CD4-positive, alpha-beta T cell treated with Interleukin-2 at 100 ng/mL for 4 hours (primary cell): ENCODE measurements around the gene CHCHD5.

Experiments
- DNase-seq: peaks from one replicate; pipeline ENCODE4 v3.0.0-alpha.2; 2020; ENCODE audit warnings: low spot score

The CHCHD5 gene

GRCh38 chr2:112625474-112626114 is 41.2 kb downstream of the CHCHD5 start:
- DNase-seq: no peak

- peak; percentile 66 for DNase-seq
Measured at GRCh38 chr2:112626604-112627059, 42.2 kb downstream of the CHCHD5 start.

- peak; percentile 38 for DNase-seq
Measured at GRCh38 chr2:112627060-112628040, 42.9 kb downstream of the CHCHD5 start.

- no peak for DNase-seq
Measured at GRCh38 chr2:112629224-112629623, 44.8 kb downstream of the CHCHD5 start.

- no peak for DNase-seq
Measured at GRCh38 chr2:112629823-112630222, 45.4 kb downstream of the CHCHD5 start.

- DNase-seq: no peak
Measured at GRCh38 chr2:112630268-112630667, 45.9 kb downstream of the CHCHD5 start.

- DNase-seq: no peak
Measured at GRCh38 chr2:112633708-112634107, 49.3 kb downstream of the CHCHD5 start.

- DNase-seq: peak; percentile 35
Measured at GRCh38 chr2:112634153-112634873, 49.9 kb downstream of the CHCHD5 start.

GRCh38 chr2:112634874-112635157 is 50.4 kb downstream of the CHCHD5 start:
- DNase-seq: no peak

- no peak for DNase-seq
Measured at GRCh38 chr2:112636605-112637288, 52.3 kb downstream of the CHCHD5 start.

- DNase-seq: no peak
Measured at GRCh38 chr2:112637289-112637660, 52.9 kb downstream of the CHCHD5 start.
